HepG2 (cell line): ENCODE results near the gene PROM2. TPM values are rescaled to one million over a fixed set of nuclear protein-coding genes. Genes with fewer than 3 reads are reported as not detected.
"Not testable (repeated sequence)": the region's sequence is repeated elsewhere in the genome, so short reads cannot be mapped to it uniquely, and the experiment has no call there.

Experiments
- ATAC-seq: fragments of 200-7000 bp; cut with Tn5 transposase; 3 replicates; pipeline ENCODE4 v1.9.1; 2020; ENCODE audit warnings: mild to moderate bottlenecking, moderate library complexity
- BruUV-seq: library from RNA; stranded (reverse); fragments of 400-500 nt; replicated peaks from 2 replicates; lab custom pipeline; 2021; lab: Mats Ljungman, UMichigan
- CTCF ChIA-PET: fragments of 300-600 bp; formaldehyde crosslinking; extraction: SDS; loops from one replicate; lab custom pipeline; 2021; ENCODE audit warnings: low total read pairs, inconsistent platforms, low intra/inter-chr PET ratio; lab: Yijun Ruan, JAX
- POLR2A ChIA-PET: fragments of 350-600 bp; sonication (Branson Sonifier 250); formaldehyde crosslinking; loops from one replicate; lab custom pipeline; 2020; ENCODE audit warnings: antibody characterized with exemption, inconsistent platforms; lab: Yijun Ruan, JAX
- DNase-seq: peaks from one replicate; pipeline ENCODE4 v3.0.0-alpha.2; 2015; ENCODE audit warnings: low spot score
- FAIRE-seq: peaks from 3 replicates; lab custom pipeline; 2011; peaks lifted over from hg19 to GRCh38; lab: Jason Lieb, UNC
- H2AFZ ChIP-seq: one replicate; pipeline ENCODE4 v1.6.1; 2011; ENCODE audit warnings: low read length, inconsistent platforms
- H3K27ac ChIP-seq: fragments of 300-600 bp; 3 replicates; pipeline ENCODE4 v1.8.0; 2011; ENCODE audit warnings: mixed run types, mild to moderate bottlenecking, mixed read lengths, low read length, inconsistent platforms; ENCODE audit not compliant: insufficient read depth; ENCODE audit errors: extremely low read length
- H3K27me3 ChIP-seq, 2 experiments: fragments of 200-600 bp in 1 of 2; 2 replicates in 1 of 2; 3 replicates in 1 of 2; pipeline versions ENCODE4 v1.6.0 to v1.8.0; 2011; ENCODE audit warnings: low read length in 2 of 2, mild to moderate bottlenecking in 2 of 2, moderate library complexity in 2 of 2, inconsistent platforms in 1 of 2; ENCODE audit not compliant: insufficient read depth in 2 of 2, control insufficient read depth in 1 of 2
- H3K36me3 ChIP-seq, 2 experiments: fragments of 200-600 bp in 1 of 2; replicated peaks in 1 of 2; 2 replicates in 1 of 2; 3 replicates in 1 of 2; pipeline versions ENCODE4 v1.5.1 to v1.8.0; 2011; ENCODE audit warnings: low read length in 2 of 2, inconsistent platforms in 1 of 2; ENCODE audit not compliant: insufficient read depth in 2 of 2, control insufficient read depth in 1 of 2
- H3K4me1 ChIP-seq: 2 replicates; pipeline ENCODE4 v1.5.1; 2012; ENCODE audit warnings: low read length, inconsistent platforms; ENCODE audit not compliant: insufficient read depth
- H3K4me2 ChIP-seq: 2 replicates; pipeline ENCODE4 v1.6.0; 2011; ENCODE audit warnings: low read depth, low read length, inconsistent platforms
- H3K4me3 ChIP-seq, 3 experiments: fragments of 200-600 bp in 1 of 3; sonication (generic), shearing (Covaris generic) in 1 of 3; replicated peaks in 1 of 3; 2 replicates each; pipeline ENCODE4 v1.5.1; 2011 to 2016; ENCODE audit warnings: low read length in 3 of 3, inconsistent platforms in 2 of 3, low read depth in 2 of 3, mild to moderate bottlenecking in 2 of 3, control low read depth in 1 of 3, mixed read lengths in 1 of 3; ENCODE audit not compliant: insufficient read depth in 1 of 3
- H3K79me2 ChIP-seq: one replicate; pipeline ENCODE4 v1.6.1; 2011; ENCODE audit warnings: low read length, inconsistent platforms; ENCODE audit not compliant: insufficient read depth
- H3K9ac ChIP-seq: 2 replicates; pipeline ENCODE4 v1.6.0; 2011; ENCODE audit warnings: mild to moderate bottlenecking, low read depth, low read length, inconsistent platforms; ENCODE audit not compliant: insufficient read depth
- H3K9me3 ChIP-seq: 2 replicates; pipeline ENCODE4 v1.5.1; 2012; ENCODE audit warnings: mild to moderate bottlenecking, low read length
- H4K20me1 ChIP-seq: 2 replicates; pipeline ENCODE4 v1.6.0; 2011; ENCODE audit warnings: inconsistent platforms, mild to moderate bottlenecking, low read length, moderate library complexity; ENCODE audit not compliant: insufficient read depth
- NCOA2 ChIP-seq: sonication (generic); formaldehyde crosslinking; IDR thresholded peaks from 2 replicates; pipeline ENCODE4 v1.8.0; 2022; ENCODE audit warnings: inconsistent platforms
- RBM22 ChIP-seq: fragments of 200-400 bp; formaldehyde crosslinking; optimal IDR thresholded peaks from 2 replicates; pipeline ENCODE3; 2017; ENCODE audit warnings: mild to moderate bottlenecking, low read length, moderate library complexity
- REXO4 ChIP-seq: sonication (generic); formaldehyde crosslinking; IDR thresholded peaks from 2 replicates; pipeline ENCODE4 v1.8.0; 2022; ENCODE audit warnings: missing genetic modification reagents, mild to moderate bottlenecking, borderline replicate concordance
- ZNF232 ChIP-seq: sonication (generic); formaldehyde crosslinking; IDR thresholded peaks from 2 replicates; pipeline ENCODE4 v1.4.0; 2020; ENCODE audit warnings: missing genetic modification reagents, borderline replicate concordance
- ZNF317 ChIP-seq: sonication (generic); formaldehyde crosslinking; IDR thresholded peaks from 2 replicates; pipeline ENCODE4 v1.5.0; 2020; ENCODE audit warnings: mild to moderate bottlenecking, missing genetic modification reagents
- WGBS: methylation state at CpG from one replicate; pipeline ENCODE4 v1.1.6; 2017; ENCODE audit warnings: low lambda C conversion rate; 5-methylcytosine and 5-hydroxymethylcytosine counted together
- in situ Hi-C: cut with HindIII; loops from 2 replicates; pipeline ENCODE4 v1.10.0; 2017; ENCODE audit warnings: low pct_unique_long_range_greater_than_20kb; ENCODE audit not compliant: extremely low pct_ligation_motif_present
- intact Hi-C: fragments of 100-400 bp; cut with micrococcal nuclease; formaldehyde crosslinking; loops from one replicate; pipeline ENCODE4 v1.10.0; 2022; ENCODE audit not compliant: unreplicated experiment
- polyA plus RNA-seq, 8 experiments: library from polyadenylated mRNA; depleted of rRNA in 3 of 8; stranded (reverse) in 7 of 8; unstranded in 1 of 8; fragments of >200 nt; fragmentation: Illumina TruSeq in 4 of 8; extraction: Trizol in 4 of 8; gene quantifications; 2 replicates each; pipeline versions ENCODE4 v1.2.1 to v1.2.3, GENCODE V29; 2011 to 2016; ENCODE audit warnings: low read depth in 4 of 8, missing spikeins in 1 of 8, mixed read lengths in 1 of 8; ENCODE audit not compliant: insufficient read depth in 1 of 8
- total RNA-seq, 5 experiments: library from RNA; depleted of rRNA; stranded (reverse); fragments of >200 nt; fragmentation: Illumina TruSeq; extraction: Trizol; gene quantifications; 2 replicates each; pipeline ENCODE4 v1.2.3, GENCODE V29; 2016; ENCODE audit warnings: low read depth in 1 of 5

The PROM2 gene
- total and polyA plus RNA-seq, 2 of the 13 experiments (the other 11 are each of a cell fraction or from before 2014, with no cell fraction given), result not detected

DNA sequence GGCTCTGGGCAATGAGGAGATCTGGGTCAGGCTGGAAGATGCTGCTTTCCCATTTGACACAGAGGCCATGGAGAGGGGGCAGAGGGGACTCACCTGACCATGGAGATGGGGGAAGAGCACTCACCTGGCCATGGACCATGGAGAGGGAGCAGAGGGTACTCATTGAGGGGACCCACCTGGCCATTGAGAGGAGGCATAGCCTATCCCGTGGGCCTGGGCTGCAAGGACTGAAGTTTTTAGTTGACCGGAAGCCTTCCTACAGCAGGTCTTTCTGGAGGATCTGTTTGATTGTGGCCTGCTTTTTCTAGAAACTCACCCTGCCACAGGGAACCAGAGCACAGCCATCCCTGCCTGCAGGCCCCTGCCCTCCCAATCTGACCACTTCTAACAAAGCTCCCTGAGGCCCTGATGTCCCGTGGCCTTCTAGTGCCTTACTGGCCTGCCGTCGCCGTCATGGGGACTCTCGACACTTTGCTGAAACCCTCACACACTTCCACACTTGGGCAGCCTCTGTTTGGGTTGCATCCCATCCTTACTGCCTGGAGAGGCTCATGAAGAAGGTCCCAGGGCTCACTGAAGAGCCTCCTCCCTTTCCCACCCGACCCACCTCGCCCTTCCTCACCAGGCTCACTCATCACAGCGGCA is 5.1 kb upstream of the PROM2 start (continued):
- no peak for TF ChIP-seq REXO4 (CRISPR knock-in tag)
- TF ChIP-seq RBM22, result no peak

DNA sequence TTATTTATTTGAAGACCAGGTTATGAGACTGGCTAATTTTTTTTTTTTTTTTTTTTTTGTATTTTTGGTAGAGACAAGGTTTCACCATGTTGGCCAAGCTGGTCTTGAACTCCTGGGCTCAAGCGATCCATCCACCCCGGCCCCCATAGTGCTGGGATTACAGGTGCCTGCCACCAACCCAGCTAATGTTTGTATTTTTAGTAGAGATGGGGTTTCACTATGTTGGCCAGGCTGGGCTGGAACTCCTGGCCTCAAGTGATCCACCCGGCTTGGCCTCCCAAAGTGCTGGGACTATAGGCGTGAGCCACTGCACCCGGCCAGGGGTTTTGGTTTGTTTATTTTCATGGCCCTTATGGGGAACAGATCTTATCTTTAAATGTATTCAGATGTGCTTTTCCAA is 4.5 kb upstream of the PROM2 start:
- not testable (repeated sequence) for FAIRE-seq, ATAC-seq, H3K4me3 ChIP-seq

DNA sequence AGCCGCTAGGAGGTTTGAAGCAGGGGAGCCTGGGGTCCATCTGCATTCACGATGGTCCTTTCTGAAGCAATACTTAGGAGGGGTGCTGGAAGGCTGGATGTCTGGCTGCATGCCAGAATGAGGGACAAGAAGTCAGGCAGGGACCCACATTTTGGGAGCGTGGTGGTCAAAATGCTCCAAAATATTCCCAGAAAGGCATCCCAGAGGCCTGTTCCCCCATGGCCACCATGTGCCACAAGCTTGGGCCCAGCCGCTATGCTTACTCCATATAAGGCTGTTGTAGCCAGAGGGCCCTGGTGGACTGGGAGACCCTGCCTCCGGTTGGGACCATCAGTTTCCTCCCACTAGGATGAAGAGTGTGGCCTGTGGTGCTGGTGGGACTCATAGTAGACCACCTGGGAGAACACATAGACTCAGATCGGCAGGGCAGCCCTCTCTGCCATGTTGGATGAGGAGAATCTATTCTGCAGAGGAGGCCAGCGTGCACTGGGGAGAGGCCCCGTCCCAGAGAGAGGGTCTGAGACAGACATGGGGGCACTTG is 3.6 kb upstream of the PROM2 start:
- Histone ChIP-seq H3K4me3 (no peak overlapping the region), H3K9ac (no peak overlapping the region), H3K36me3 (no peaks in the 10 kb centered on the region), H3K79me2 (no peaks in the 10 kb centered on the region), H3K4me2 (no peak overlapping the region), H4K20me1 (no peaks in the 10 kb centered on the region), H2AFZ (no peak overlapping the region), H3K27me3 (peaks cover 17 to 45% of the 10 kb centered on the region in 2 experiments; a peak in 3 of 5 replicates), H3K27ac (no peak overlapping the region), H3K9me3 (no peaks in the 10 kb centered on the region), H3K4me1 (no peaks in the 10 kb centered on the region)
- POLR2A ChIA-PET, result no interaction called here
- BruUV-seq, result no TSS peak
- CTCF ChIA-PET, result no interaction called here
- WGBS, result 23% methylated on average over 8 of the region's 8 CpGs
- in situ Hi-C loops, result no loop called here
- intact Hi-C loops, result no loop called here
- FAIRE-seq (no peak), ATAC-seq (no peak), DNase-seq (no peak)
- TF ChIP-seq ZNF232 (CRISPR knock-in tag) (no peak), ZNF317 (CRISPR knock-in tag) (no peak), NCOA2 (no peak)

More for the DNA sequence above, 4.5 kb upstream of the PROM2 start:
- WGBS, result 41% methylated on average over 5 of the region's 5 CpGs
- peaks cover 16 to 50% of the 10 kb centered on the region in 2 experiments; a peak in 3 of 5 replicates for H3K27me3 ChIP-seq
- BruUV-seq, DNase-seq, intact Hi-C loops, H3K4me2 ChIP-seq, H3K36me3 ChIP-seq, H2AFZ ChIP-seq, H3K9me3 ChIP-seq, POLR2A ChIA-PET, H3K79me2 ChIP-seq, H3K27ac ChIP-seq, in situ Hi-C loops, H4K20me1 ChIP-seq, CTCF ChIA-PET, H3K4me1 ChIP-seq, H3K9ac ChIP-seq: not testable (repeated sequence)
